Thoracic aorta (tissue), 2 donors: ENCODE data around the gene ACOT7. TPM values are rescaled to one million over a fixed set of nuclear protein-coding genes. Genes with fewer than 3 reads are reported as not detected.
"Not testable (repeated sequence)": the region's sequence is repeated elsewhere in the genome, so short reads cannot be mapped to it uniquely, and the experiment has no call there.

ENCODE experiments used
- ATAC-seq: fragments of 150-250 bp; one replicate; pipeline ENCODE4 v1.8.0; 2017; ENCODE audit warnings: low read depth; ENCODE audit not compliant: insufficient number of reproducible peaks, low FRiP score
- DNase-seq: peaks from one replicate; pipeline ENCODE4 v3.0.0-alpha.2; 2020; ENCODE audit warnings: low spot score
- H3K27ac ChIP-seq, 2 donors: fragments of 200-600 bp; sonication (generic); 1 replicate in 1 of 2; 2 replicates in 1 of 2; pipeline ENCODE4 v1.5.1; 2016; ENCODE audit warnings: mild to moderate bottlenecking in 2 of 2, moderate library complexity in 2 of 2
- H3K27me3 ChIP-seq: fragments of 200-600 bp; sonication (generic); replicated peaks from 2 replicates; pipeline ENCODE4 v1.6.0; 2016; ENCODE audit warnings: mild to moderate bottlenecking; ENCODE audit not compliant: insufficient read depth
- H3K36me3 ChIP-seq: fragments of 200-600 bp; sonication (generic); one replicate; pipeline ENCODE4 v1.5.1; 2016
- H3K4me1 ChIP-seq, 2 donors: fragments of 200-600 bp; sonication (generic); 1 replicate in 1 of 2; 2 replicates in 1 of 2; pipeline versions ENCODE4 v1.5.1 to v1.6.0; 2016; ENCODE audit warnings: low read depth in 2 of 2, mild to moderate bottlenecking in 1 of 2; ENCODE audit not compliant: control insufficient read depth in 1 of 2
- H3K4me3 ChIP-seq: fragments of 200-600 bp; sonication (generic); 2 replicates; pipeline ENCODE4 v1.5.1; 2016; ENCODE audit warnings: mild to moderate bottlenecking
- H3K9me3 ChIP-seq: fragments of 200-600 bp; sonication (generic); 2 replicates; pipeline ENCODE4 v1.5.1; 2016
- total RNA-seq, 2 donors: library from RNA; depleted of rRNA; stranded (reverse); fragments of >200 nt; gene quantifications; one replicate each; pipeline versions ENCODE4 v1.1.0 to v1.2.3, GENCODE V29; 2016
- TF ChIP-seq, protein P1 (sequence below): fragments of 200-600 bp; sonication (generic); IDR thresholded peaks from one replicate; pipeline ENCODE4 v1.5.1; 2019; ENCODE audit warnings: antibody characterized with exemption

Gene ACOT7
- total RNA-seq, 2 donors from 2014 or later = 23.7 to 33.0 TPM

DNA sequence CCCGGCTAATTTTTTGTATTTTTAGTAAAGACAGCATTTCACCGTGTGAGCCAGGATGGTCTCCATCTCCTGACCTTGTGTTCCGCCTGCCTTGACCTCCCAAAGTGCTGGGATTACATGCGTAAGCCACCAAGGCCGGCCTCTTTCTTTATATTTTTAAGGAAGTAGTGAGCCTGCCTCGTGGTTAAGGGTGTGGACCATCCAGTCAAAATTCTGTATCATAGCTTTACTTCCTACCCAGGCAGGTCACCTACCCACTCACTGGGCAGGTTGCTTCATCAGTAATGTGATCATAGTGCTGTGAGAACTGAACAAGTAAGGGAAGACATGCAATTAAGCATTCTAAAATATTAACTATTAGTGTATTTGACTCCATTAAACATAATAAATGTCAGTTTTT lies 8.1 kb upstream of the ACOT7 start:
- no peak for ATAC-seq
- Histone ChIP-seq H3K9me3 (no peaks in the 10 kb centered on the region), H3K4me1 (no peaks in the 10 kb centered on the region), H3K4me3 (no peak overlapping the region), H3K27me3 (no peaks in the 10 kb centered on the region), H3K27ac (no peak overlapping the region), H3K36me3 (no peaks in the 10 kb centered on the region)
- DNase-seq = no peak
- TF ChIP-seq, protein P1, sequence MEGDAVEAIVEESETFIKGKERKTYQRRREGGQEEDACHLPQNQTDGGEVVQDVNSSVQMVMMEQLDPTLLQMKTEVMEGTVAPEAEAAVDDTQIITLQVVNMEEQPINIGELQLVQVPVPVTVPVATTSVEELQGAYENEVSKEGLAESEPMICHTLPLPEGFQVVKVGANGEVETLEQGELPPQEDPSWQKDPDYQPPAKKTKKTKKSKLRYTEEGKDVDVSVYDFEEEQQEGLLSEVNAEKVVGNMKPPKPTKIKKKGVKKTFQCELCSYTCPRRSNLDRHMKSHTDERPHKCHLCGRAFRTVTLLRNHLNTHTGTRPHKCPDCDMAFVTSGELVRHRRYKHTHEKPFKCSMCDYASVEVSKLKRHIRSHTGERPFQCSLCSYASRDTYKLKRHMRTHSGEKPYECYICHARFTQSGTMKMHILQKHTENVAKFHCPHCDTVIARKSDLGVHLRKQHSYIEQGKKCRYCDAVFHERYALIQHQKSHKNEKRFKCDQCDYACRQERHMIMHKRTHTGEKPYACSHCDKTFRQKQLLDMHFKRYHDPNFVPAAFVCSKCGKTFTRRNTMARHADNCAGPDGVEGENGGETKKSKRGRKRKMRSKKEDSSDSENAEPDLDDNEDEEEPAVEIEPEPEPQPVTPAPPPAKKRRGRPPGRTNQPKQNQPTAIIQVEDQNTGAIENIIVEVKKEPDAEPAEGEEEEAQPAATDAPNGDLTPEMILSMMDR = no peak

DNA sequence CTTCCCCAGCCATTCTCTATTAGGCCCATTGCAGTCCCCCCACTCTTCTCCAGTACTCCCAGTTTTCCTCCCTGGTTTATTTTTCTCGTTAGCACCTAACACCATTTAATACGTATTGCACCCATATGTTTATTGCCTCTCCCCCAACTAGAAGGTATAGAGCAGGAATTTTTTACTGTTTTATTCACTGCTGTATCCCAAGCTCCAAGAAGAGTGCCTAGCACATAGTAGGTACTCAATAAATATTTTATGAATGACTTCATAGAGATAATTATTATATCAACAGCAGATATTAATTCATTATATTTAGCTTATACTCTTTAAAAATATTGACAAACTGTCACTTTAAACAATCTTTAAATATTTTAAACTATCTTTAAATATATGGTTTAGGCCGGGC lies 5.7 kb upstream of the ACOT7 start:
- DNase-seq (no peak), ATAC-seq (no peak)
- TF ChIP-seq, protein P1 = no peak
- Histone ChIP-seq H3K36me3 (no peaks in the 10 kb centered on the region), H3K4me1 (peaks cover under 1 to 1% of the 10 kb centered on the region in 2 donors), H3K4me3 (no peak overlapping the region), H3K27ac (no peak overlapping the region), H3K9me3 (no peaks in the 10 kb centered on the region), H3K27me3 (no peaks in the 10 kb centered on the region)

DNA sequence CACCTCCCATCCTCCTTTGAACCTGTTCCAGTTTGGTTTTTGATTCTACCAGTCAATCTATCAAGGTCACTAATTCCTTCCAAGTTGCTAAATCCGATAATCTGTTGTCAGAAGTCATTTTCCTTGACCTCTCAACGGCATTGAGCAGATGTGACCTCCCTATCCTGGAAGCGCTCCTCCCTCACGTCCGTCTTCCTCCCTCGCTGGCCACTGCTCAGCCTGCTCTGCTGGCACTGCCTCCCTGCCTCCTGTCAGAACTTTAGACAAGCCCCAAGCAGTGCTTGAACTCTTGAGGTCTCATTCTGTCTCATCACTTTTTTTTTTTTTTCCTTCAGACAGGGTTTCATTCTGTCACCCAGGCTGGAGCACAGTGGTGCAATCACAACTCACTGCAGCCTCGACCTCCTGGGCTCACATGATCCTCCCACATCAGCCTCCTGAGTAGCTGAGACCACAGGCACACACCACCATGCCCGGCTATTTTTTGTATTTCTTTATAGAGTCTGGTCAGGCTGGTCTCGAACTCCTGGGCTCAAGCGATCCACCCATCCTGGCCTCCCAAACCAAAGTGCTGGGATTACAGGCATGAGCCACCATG lies 4.4 kb upstream of the ACOT7 start:
- H3K36me3 ChIP-seq = no peaks in the 10 kb centered on the region
- H3K27me3 ChIP-seq = no peaks in the 10 kb centered on the region
- H3K27ac ChIP-seq = no peak overlapping the region
- no peak overlapping the region for H3K4me3 ChIP-seq
- TF ChIP-seq, protein P1 = no peak
- no peaks in the 10 kb centered on the region for H3K9me3 ChIP-seq
- no peak for DNase-seq
- no peak for ATAC-seq
- H3K4me1 ChIP-seq = peaks cover 4 to 5% of the 10 kb centered on the region in 2 donors

DNA sequence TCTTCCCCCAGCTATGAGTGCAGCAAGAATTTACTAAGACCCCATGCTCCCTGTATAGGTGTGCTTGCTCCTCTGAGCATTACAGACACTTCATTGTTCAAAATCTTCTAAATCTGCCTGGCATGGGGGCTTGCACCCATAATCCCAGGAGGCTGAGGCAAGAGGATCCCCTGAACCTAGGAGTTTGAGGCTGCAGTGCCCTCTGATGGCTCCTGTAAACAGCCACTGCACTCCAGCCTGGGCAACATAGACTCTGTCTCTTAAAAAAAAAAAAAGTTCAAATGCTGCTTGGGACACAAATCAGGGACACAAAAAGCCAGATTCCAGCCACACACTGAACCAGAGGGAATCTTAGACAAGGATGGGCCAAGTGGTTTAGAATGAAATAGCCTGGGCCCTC lies 3.4 kb upstream of the ACOT7 start:
- Histone ChIP-seq H3K27ac (no peak overlapping the region), H3K27me3 (no peaks in the 10 kb centered on the region), H3K9me3 (no peaks in the 10 kb centered on the region), H3K4me1 (peaks cover 9 to 14% of the 10 kb centered on the region in 2 donors), H3K4me3 (no peak overlapping the region), H3K36me3 (no peaks in the 10 kb centered on the region)
- DNase-seq (no peak), ATAC-seq (no peak)
- TF ChIP-seq, protein P1 = no peak

DNA sequence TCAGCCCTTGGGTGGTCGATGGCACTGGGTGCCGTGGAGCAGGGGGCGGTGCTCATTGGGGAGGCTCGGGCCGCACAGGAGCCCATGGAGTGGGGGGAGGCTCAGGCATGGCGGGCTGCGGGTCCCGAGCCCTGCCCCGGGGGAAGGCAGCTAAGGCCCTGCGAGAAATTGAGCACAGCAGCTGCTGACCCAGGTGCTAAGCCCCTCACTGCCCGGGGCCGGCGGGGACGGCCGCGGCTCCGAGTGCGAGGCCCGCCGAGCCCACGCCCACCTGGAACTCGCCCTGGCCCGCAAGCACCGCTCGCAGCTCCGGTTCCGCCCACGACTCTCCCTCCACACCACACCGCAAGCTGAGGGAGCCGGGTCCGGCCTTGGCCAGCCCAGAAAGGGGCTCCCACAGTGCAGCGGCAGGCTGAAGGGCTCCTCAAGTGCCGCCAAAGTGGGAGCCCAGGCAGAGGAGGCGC lies 2.2 kb upstream of the ACOT7 start:
- H3K36me3 ChIP-seq, H3K27ac ChIP-seq, H3K4me3 ChIP-seq, H3K9me3 ChIP-seq, DNase-seq, H3K27me3 ChIP-seq, ATAC-seq: not testable (repeated sequence)
- peaks cover 9 to 14% of the 10 kb centered on the region in 2 donors for H3K4me1 ChIP-seq

DNA sequence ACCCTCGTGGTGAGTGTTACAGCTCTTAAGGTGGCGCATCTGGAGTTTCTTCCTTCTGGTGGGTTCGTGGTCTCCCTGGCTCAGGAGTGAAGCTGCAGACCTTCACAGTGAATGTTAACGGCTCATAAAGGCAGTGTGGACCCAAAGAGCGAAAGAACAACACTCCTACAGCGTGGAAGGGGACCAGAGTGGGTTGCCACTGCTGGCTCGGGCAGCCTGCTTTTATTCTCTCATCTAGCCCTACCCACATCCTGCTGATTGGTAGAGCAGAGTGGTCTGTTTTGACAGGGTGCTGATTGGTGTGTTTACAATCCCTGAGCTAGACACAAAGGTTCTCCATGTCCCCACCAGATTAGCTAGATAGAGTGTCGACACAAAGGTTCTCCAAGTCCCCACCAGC lies 1.6 kb upstream of the ACOT7 start:
- peaks cover 9 to 14% of the 10 kb centered on the region in 2 donors for H3K4me1 ChIP-seq
- H3K27me3 ChIP-seq, H3K27ac ChIP-seq, DNase-seq, H3K36me3 ChIP-seq, H3K9me3 ChIP-seq, ATAC-seq, H3K4me3 ChIP-seq: not testable (repeated sequence)
